Ovary (tissue), 9 donors: Measurements from ENCODE around the gene RNU1-4. TPM values are rescaled to one million over a fixed set of nuclear protein-coding genes. Genes with fewer than 3 reads are reported as not detected.
"Not testable (repeated sequence)": the region's sequence is repeated elsewhere in the genome, so short reads cannot be mapped to it uniquely, and the experiment has no call there.

Experiments used
- DNase-seq, 5 donors: peaks; one replicate each; pipeline ENCODE4 v3.0.0-alpha.2; 2019 to 2020
- H3K27ac ChIP-seq, 2 donors: fragments of 200-600 bp; one replicate each; pipeline versions ENCODE4 v1.5.1 to v1.8.0; 2019 to 2022
- H3K27me3 ChIP-seq: fragments of 200-600 bp; one replicate; pipeline ENCODE4 v1.8.0; 2022
- H3K36me3 ChIP-seq: fragments of 200-600 bp; sonication (generic); one replicate; pipeline ENCODE4 v1.5.1; 2019
- H3K4me1 ChIP-seq: one replicate; pipeline ENCODE4 v1.8.1; 2013; ENCODE audit warnings: mild to moderate bottlenecking, moderate library complexity; ENCODE audit not compliant: insufficient read depth
- H3K4me3 ChIP-seq: fragments of 200-600 bp; sonication (generic); one replicate; pipeline ENCODE4 v1.5.1; 2017
- H3K9me3 ChIP-seq, 2 donors: fragments of 200-600 bp in 1 of 2; sonication (generic) in 1 of 2; one replicate each; pipeline versions ENCODE4 v1.5.1 to v1.8.1; 2013 to 2019; ENCODE audit warnings: mild to moderate bottlenecking in 1 of 2, moderate library complexity in 1 of 2
- CTCF ChIP-seq, 3 donors: fragments of 450-650 bp in 2 of 3; fragments of 200-600 bp in 1 of 3; IDR thresholded peaks; one replicate each; pipeline versions ENCODE4 v1.5.1 to v1.8.0; 2016 to 2022; ENCODE audit warnings: antibody characterized with exemption in 3 of 3, mild to moderate bottlenecking in 1 of 3
- EP300 ChIP-seq: sonication (generic); formaldehyde crosslinking; IDR thresholded peaks from one replicate; pipeline ENCODE4 v1.6.1; 2017; ENCODE audit warnings: antibody characterized with exemption
- POLR2A ChIP-seq: fragments of 450-650 bp; IDR thresholded peaks from one replicate; pipeline ENCODE4 v1.6.1; 2017; ENCODE audit warnings: antibody characterized with exemption, mild to moderate bottlenecking, moderate library complexity
- WGBS, 3 donors: extraction: QIAGEN DNeasy Blood & Tissue Kit in 1 of 3; methylation state at CpG; one replicate each; pipeline versions ENCODE4 v1.1.5 to v1.1.7; 2013 to 2017; 5-methylcytosine and 5-hydroxymethylcytosine counted together
- intact Hi-C, 4 donors: fragments of 100-400 bp; cut with DNase I; formaldehyde crosslinking; loops; one replicate each; pipeline versions ENCODE4 v1.11.0 to v1.15.1; 2022 to 2023
- polyA plus RNA-seq, 2 donors: library from polyadenylated mRNA; stranded (reverse); fragments of 200-250 nt in 1 of 2; fragments of 350-450 nt in 1 of 2; fragmentation: Illumina TruSeq in 1 of 2; extraction: RNeasy Lipid Tissue Mini Kit (QIAGEN cat#74804) in 1 of 2; gene quantifications; one replicate each; pipeline ENCODE4 v1.2.3, GENCODE V29; 2013 to 2014
- total RNA-seq, 7 donors: library from RNA; depleted of rRNA in 2 of 7; stranded (reverse); fragments of >200 nt in 2 of 7; fragmentation: NEBNext Ultra II Directional in 3 of 7; extraction: Animal tissue kit (Norgen Biotek cat#: 25700) in 3 of 7; gene quantifications; one replicate each; pipeline versions ENCODE4 v1.1.0 to v1.2.4, GENCODE V29; 2016 to 2023
- donor health status: DM: no; HTN: no; CAD: no; lungs with moderate emphysema.
- donor health status: DM: no; HTN: no; CAD: no.
- donor health status: Bipolar disorder and iron deficiency.
- donor health status: DM: yes; HTN: yes; CAD: no.
- donor health status: DM: no; HTN: no; CAD: no.
- donor health status: DM: yes; HTN: yes; CAD: no.

Gene RNU1-4
- total and polyA plus RNA-seq, 9 donors, result under 0.01 to 7,521 (median 3,807) TPM; not detected in 2

- H3K4me3 ChIP-seq, H3K36me3 ChIP-seq, H3K27me3 ChIP-seq, H3K27ac ChIP-seq, H3K9me3 ChIP-seq, intact Hi-C loops, H3K4me1 ChIP-seq: not testable (repeated sequence)
- peak in 2 of 5 donors; percentile 23 to 36 for DNase-seq
- WGBS, 3 donors, result 65 to 78% (median 72%) methylated on average over 9 to 12 of the region's 13 CpGs
Measured at GRCh38 chr1:16710618-16711017, 29.7 kb upstream of the RNU1-4 start.

- H3K4me1 ChIP-seq, H3K9me3 ChIP-seq, H3K27ac ChIP-seq, H3K27me3 ChIP-seq, H3K4me3 ChIP-seq, intact Hi-C loops, H3K36me3 ChIP-seq: not testable (repeated sequence)
- DNase-seq, result peak in 2 of 5 donors; percentile 7 to 17
- 64 to 72% (median 68%) methylated on average over 3 to 4 of the region's 5 CpGs for WGBS, 3 donors
Measured at GRCh38 chr1:16712131-16712530, 28.2 kb upstream of the RNU1-4 start.

- H3K27me3 ChIP-seq, H3K4me3 ChIP-seq, H3K27ac ChIP-seq, H3K9me3 ChIP-seq, H3K4me1 ChIP-seq, H3K36me3 ChIP-seq, intact Hi-C loops: not testable (repeated sequence)
- peak in 2 of 5 donors; percentile 8 to 16 for DNase-seq
- WGBS, 3 donors, result 78 to 84% (median 82%) methylated on average over 12 to 13 of the region's 14 CpGs
Measured at GRCh38 chr1:16712582-16712981, 27.7 kb upstream of the RNU1-4 start.

- H3K4me3 ChIP-seq, H3K36me3 ChIP-seq, H3K9me3 ChIP-seq, DNase-seq, intact Hi-C loops, H3K27me3 ChIP-seq, H3K4me1 ChIP-seq, H3K27ac ChIP-seq: not testable (repeated sequence)
- WGBS, 3 donors, result 79 to 93% (median 87%) methylated on average over 3 to 4 of the region's 6 CpGs
Measured at GRCh38 chr1:16712984-16713383, 27.3 kb upstream of the RNU1-4 start.

- H3K27ac ChIP-seq, H3K9me3 ChIP-seq, H3K27me3 ChIP-seq, H3K4me1 ChIP-seq, intact Hi-C loops, H3K4me3 ChIP-seq, H3K36me3 ChIP-seq: not testable (repeated sequence)
- DNase-seq, result peak in 1 of 5 donors; percentile 9
- WGBS, 3 donors, result 7 to 21% (median 18%) methylated on average over 4 of the region's 10 CpGs
Measured at GRCh38 chr1:16713480-16713879, 26.8 kb upstream of the RNU1-4 start.

GRCh38 chr1:16716691-16717335, 23.5 kb upstream of the RNU1-4 start:
- intact Hi-C loops, result no loop called here
- no peaks in the 10 kb centered on the region for H3K9me3 ChIP-seq
- DNase-seq, result peak in 2 of 5 donors; percentile 14 to 33
- H3K4me3 ChIP-seq, result no peak overlapping the region
- WGBS, 3 donors, result 79 to 83% (median 80%) methylated on average over 7 of the region's 7 CpGs
- TF ChIP-seq POLR2A, result no peak
- TF ChIP-seq EP300, result no peak
- no peak for TF ChIP-seq CTCF (IDR thresholded peaks at IDR 0.05)
- H3K4me1 ChIP-seq, result no peaks in the 10 kb centered on the region
- H3K36me3 ChIP-seq, result no peaks in the 10 kb centered on the region
- no peaks in the 10 kb centered on the region for H3K27me3 ChIP-seq
- H3K27ac ChIP-seq, result no peak overlapping the region

- WGBS, 3 donors, result 53 to 59% (median 54%) methylated on average over 20 of the region's 20 CpGs
Measured at GRCh38 chr1:16717336-16718098, 22.8 kb upstream of the RNU1-4 start.

GRCh38 chr1:16718099-16718907, 22.0 kb upstream of the RNU1-4 start:
- H3K9me3 ChIP-seq, H3K27ac ChIP-seq, H3K4me1 ChIP-seq, H3K4me3 ChIP-seq, intact Hi-C loops, H3K36me3 ChIP-seq, H3K27me3 ChIP-seq: not testable (repeated sequence)
- peak in 3 of 5 donors; percentile 16 to 37 (median 18) for DNase-seq
- 88 to 91% (median 90%) methylated on average over 14 of the region's 14 CpGs for WGBS, 3 donors

More at GRCh38 chr1:16717336-16718098, 22.8 kb upstream of the RNU1-4 start:
- H3K27ac ChIP-seq, result no peak overlapping the region
- H3K27me3 ChIP-seq, result no peaks in the 10 kb centered on the region
- no peaks in the 10 kb centered on the region for H3K4me1 ChIP-seq
- intact Hi-C loops, result no loop called here
- H3K36me3 ChIP-seq, result no peaks in the 10 kb centered on the region
- peak in 2 of 5 donors; percentile 20 to 35 for DNase-seq
- no peak for TF ChIP-seq POLR2A
- TF ChIP-seq CTCF (IDR thresholded peaks at IDR 0.05), result no peak
- TF ChIP-seq EP300, result no peak
- no peaks in the 10 kb centered on the region for H3K9me3 ChIP-seq
- H3K4me3 ChIP-seq, result no peak overlapping the region
